Peyer's patch (tissue), 4 donors: ENCODE measurements around the gene U2AF1L4.

Source experiments
- POLR2A ChIP-seq, 2 donors: fragments of 450-650 bp; IDR thresholded peaks; one replicate each; pipeline ENCODE4 v1.5.1; 2017; ENCODE audit warnings: antibody characterized with exemption in 2 of 2, mild to moderate bottlenecking in 2 of 2, moderate library complexity in 2 of 2
- TF ChIP-seq, protein P1 (sequence below), 6 experiments: fragments of 450-650 bp in 4 of 6; fragments of 200-600 bp in 2 of 6; sonication (generic) in 1 of 6; IDR thresholded peaks; one replicate each; pipeline ENCODE4 v1.5.1; 2017 to 2019; ENCODE audit warnings: antibody characterized with exemption in 6 of 6, mild to moderate bottlenecking in 3 of 6, moderate library complexity in 1 of 6

DNA sequence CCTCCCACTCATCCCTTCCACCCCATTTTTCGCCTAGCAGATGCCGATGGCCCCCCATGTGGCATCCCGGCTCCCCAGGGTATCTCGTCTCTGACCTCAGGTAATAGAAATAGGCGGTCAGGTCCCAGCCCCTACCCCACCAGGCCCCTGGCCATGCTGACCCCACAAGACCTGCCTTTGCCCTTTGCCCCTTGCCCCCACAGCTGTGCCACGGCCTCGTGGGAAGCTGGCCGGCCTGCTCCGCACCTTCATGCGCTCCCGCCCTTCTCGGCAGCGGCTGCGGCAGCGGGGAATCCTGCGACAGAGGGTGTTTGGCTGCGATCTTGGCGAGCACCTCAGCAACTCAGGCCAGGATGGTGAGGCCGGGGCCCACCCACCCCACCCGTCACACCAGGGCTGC is 35.5 kb upstream of the U2AF1L4 start:
- TF ChIP-seq, protein P1, sequence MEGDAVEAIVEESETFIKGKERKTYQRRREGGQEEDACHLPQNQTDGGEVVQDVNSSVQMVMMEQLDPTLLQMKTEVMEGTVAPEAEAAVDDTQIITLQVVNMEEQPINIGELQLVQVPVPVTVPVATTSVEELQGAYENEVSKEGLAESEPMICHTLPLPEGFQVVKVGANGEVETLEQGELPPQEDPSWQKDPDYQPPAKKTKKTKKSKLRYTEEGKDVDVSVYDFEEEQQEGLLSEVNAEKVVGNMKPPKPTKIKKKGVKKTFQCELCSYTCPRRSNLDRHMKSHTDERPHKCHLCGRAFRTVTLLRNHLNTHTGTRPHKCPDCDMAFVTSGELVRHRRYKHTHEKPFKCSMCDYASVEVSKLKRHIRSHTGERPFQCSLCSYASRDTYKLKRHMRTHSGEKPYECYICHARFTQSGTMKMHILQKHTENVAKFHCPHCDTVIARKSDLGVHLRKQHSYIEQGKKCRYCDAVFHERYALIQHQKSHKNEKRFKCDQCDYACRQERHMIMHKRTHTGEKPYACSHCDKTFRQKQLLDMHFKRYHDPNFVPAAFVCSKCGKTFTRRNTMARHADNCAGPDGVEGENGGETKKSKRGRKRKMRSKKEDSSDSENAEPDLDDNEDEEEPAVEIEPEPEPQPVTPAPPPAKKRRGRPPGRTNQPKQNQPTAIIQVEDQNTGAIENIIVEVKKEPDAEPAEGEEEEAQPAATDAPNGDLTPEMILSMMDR (IDR thresholded peaks at IDR 0.05): no peak
- TF ChIP-seq POLR2A (IDR thresholded peaks at IDR 0.05): no peak
